Stimulated activated CD8-positive, alpha-beta memory T cell treated with anti-CD3 and anti-CD28 coated beads, Interleukin-15, amount 100 ng/mL, for 24 hours (primary cell): ENCODE data around the gene ITIH3.

Experiments
- DNase-seq: peaks from one replicate; pipeline ENCODE4 v3.0.0-alpha.2; 2020; ENCODE audit warnings: low read depth

ITIH3 gene

DNA sequence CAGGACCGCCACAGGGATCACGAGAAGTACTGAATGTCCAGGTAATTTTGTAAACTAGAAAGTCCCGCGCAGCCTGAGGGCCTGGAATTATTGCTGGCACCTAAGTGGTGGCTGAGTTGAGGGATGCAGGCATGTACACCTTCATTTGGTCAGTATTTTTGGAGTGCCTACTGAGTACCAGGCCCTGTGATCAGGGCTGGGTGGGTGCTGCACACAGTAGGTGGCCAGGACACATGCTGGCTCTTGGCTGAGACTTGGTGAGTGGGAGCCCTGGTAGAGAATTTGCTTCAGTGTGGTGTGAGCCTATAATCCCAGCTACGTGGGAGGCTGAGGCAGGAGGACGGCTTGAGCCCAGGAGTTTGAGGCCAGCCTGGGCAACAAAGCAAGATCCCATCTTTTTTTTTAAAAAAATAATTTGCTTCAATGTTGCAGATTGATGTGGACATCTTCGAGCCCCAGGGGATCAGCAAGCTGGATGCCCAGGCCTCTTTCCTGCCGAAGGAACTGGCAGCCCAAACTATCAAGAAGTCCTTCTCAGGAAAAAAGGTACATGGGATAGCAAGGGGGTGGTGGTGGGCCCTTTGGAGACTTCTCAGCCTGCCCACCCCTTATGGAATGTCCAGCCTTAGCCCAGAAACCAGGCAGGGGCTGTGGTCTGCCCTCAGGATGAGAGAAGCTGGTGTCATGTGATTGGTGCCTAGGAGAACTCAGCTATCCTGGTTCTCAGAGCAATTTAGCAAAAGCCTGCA is 14.6 kb upstream of the ITIH3 start:
- DNase-seq: no peak

GRCh38 chr3:52781741-52782140 is 12.9 kb upstream of the ITIH3 start:
- no peak for DNase-seq

DNA sequence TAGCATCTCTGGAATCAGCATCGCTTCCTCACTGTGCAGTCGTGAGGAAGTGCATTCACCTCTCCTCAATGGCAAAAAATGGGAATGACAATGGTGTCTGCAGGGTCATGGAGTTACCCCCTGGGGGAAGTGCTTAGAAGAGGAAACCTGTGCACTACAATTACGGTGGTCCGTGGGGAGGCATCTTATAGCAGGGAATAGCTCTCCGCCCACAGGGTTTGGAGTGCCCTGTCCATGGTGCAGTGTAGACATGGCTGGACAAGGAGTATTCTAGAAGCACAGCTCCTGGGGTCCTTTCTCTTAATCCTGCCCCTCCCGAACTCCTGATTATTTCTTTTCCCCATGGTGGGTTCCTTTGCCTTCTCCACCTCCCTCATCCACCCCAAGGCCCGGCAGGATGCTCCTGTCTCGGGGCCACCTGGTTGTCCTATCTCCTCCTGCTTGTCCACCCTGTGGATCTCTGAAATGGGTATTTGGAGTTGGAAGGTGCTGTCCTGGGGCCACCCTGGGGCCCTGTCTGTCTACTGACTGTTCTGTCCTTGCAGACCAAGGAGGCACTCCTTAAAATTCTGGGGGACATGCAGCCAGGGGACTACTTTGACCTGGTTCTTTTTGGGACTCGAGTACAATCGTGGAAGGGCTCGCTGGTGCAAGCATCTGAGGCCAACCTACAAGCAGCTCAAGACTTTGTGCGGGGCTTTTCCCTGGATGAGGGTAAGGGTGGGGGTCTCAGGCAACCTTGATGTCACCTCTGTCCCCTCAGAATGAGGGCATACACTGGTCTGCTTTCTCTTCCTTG is 12.0 kb upstream of the ITIH3 start:
- no peak for DNase-seq

DNA sequence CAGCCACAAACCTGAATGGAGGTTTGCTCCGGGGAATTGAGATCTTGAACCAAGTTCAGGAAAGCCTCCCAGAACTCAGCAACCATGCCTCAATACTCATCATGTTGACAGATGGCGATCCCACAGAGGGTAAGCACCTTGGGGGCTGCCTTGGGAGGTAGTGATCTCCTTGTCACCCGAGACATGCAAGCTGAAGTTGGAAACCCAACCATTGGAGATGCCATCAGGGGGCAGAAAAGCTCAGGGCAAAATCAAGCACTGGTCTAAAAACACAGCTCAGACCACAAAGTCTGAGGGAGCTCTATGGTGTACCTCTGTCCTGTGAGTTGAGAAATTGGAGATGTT is 11.4 kb upstream of the ITIH3 start:
- DNase-seq: no peak

DNA sequence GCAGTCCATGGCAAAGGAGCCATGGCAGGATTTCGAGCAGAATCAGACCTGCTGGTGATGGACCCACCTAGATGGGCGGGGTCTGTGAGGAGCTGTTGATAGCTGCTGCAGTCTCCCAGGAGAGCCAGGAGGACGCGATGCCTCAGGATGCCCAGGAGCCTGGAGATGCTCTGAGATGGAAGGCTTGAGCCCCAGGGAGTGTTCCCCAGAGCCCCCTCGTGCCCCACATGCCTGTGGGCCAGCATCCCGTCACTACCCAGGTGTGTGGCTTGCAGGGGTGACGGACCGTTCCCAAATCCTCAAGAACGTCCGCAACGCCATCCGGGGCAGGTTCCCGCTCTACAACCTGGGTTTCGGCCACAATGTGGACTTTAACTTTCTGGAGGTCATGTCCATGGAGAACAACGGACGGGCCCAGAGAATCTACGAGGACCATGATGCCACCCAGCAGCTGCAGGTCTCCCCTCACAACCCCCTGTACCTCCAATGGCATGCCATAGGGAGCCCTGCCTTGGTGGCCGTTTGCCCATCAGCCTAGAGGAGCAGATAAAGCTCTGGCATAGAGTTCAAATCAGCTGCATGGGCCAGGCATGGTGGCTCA is 10.5 kb upstream of the ITIH3 start:
- no peak for DNase-seq

- no peak for DNase-seq
Measured at GRCh38 chr3:52784931-52785590, 9.5 kb upstream of the ITIH3 start.

DNA sequence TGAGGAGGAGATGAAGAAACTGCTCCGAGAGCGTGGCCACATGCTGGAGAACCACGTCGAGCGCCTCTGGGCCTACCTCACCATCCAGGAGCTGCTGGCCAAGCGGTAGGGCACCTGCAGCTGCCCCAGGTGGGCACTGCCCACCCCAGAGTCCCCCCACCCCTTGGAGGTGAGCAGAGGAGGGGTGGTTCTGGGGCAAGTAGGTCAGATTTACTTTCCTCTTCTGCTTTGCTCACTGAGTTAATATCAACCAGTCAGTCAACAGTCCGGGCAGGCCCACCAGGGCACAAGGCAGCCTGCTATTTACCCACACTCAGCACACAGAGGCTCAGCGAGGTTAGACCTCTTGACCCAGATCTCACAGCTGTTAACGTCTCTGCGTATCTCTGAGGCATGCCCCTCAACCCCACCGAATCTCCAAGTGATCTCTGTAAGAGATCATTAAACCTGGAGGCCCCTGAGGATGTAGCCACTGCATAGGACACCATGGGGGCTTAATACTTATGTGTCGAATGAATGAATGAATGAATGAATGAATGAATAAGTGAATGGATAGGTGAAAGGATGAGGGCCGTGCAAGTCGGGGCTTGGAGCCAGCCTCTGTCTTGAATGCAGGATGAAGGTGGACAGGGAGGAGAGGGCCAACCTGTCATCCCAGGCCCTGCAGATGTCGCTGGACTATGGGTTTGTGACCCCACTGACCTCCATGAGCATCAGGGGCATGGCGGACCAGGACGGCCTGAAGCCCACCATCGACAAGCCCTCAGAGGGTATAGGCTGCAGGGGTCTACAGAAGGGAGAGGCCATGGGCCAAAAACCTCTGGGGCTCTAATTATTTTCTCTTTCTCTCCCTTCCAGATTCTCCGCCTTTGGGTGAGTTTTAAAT is 8.0 kb upstream of the ITIH3 start:
- DNase-seq: no peak

- no peak for DNase-seq
Measured at GRCh38 chr3:52787246-52787645, 7.3 kb upstream of the ITIH3 start.

- no peak for DNase-seq
Measured at GRCh38 chr3:52787672-52788625, 6.6 kb upstream of the ITIH3 start.

GRCh38 chr3:52788890-52789745 is 5.5 kb upstream of the ITIH3 start:
- no peak for DNase-seq

GRCh38 chr3:52789746-52790040 is 4.9 kb upstream of the ITIH3 start:
- DNase-seq: no peak

DNA sequence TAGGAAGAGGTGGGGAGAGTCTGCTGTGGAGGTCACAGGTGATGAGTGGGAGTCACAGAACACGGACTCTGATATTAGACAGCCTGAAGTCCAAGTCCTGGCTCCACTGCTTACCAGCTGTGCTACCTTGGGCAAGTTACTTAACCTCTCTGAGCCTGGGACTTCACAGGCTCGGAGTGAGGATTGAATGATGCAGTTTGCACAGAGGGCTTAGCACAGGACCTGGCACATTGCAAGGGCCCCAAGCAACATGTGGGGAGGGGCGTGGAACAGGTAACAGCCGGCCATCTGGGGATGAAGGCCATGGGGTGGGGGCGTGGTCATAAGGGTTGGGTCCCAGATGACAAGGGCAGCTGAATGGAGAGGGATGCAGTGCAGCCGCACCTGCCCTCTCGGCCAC is 4.3 kb upstream of the ITIH3 start:
- DNase-seq: no peak

DNA sequence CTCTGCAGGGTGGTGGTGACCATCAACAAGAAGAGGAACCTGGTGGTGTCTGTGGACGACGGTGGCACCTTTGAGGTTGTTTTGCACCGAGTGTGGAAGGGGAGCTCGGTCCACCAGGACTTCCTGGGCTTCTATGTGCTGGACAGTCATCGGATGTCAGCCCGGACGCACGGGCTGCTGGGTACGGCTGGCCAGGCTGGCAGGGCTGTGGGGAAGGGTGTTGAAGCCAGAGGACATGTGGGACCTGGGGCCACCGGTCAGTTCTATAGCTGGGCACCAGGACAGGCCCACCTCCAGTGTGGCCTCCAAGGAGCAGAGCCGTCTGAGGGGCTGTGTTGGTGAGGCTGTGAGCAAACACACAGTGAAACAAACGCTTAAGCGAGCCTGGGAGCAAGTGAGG is 3.9 kb upstream of the ITIH3 start:
- no peak for DNase-seq

GRCh38 chr3:52791366-52791765 is 3.2 kb upstream of the ITIH3 start:
- no peak for DNase-seq

GRCh38 chr3:52791928-52792327 is 2.7 kb upstream of the ITIH3 start:
- no peak for DNase-seq

DNA sequence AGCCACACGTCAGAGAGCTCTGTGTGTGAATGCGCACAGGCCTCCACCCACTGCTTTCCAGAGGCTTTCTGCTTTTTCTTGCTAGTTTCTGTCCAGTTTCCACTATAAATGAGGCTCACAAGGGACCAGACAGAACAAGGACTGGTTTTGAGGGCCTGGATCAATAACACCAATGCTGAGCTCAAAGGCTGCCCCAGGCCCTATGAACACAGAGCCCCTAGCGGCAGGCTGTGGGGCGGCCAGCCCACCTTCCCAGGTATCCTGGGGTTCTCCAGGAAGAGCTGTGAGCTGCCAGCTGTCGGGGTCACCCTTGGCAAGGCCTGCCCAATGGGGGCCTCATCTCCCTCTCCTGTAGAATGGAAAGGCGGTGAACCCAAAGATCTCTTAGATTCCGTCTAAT is 2.2 kb upstream of the ITIH3 start:
- DNase-seq: no peak

GRCh38 chr3:52792961-52793695 is 1.5 kb upstream of the ITIH3 start:
- no peak for DNase-seq

GRCh38 chr3:52793702-52794611 is 639 bp upstream of the ITIH3 start:
- no peak for DNase-seq
